C4-2B (cell line): ENCODE results near the gene KRTAP4-8.
"Not testable (repeated sequence)": the region's sequence is repeated elsewhere in the genome, so short reads cannot be mapped to it uniquely, and the experiment has no call there.

Source experiments
- H3K27ac ChIP-seq: fragments of 450-650 bp; 2 replicates; pipeline ENCODE4 v1.5.1; 2017
- ZFX ChIP-seq: fragments of 450-650 bp; IDR thresholded peaks from 2 replicates; pipeline ENCODE4 v1.6.1; 2017
- TF ChIP-seq, protein P1 (sequence below): fragments of 450-650 bp; conservative IDR thresholded peaks from 2 replicates; pipeline ENCODE4 v1.5.1; 2017; ENCODE audit warnings: mild to moderate bottlenecking

Gene KRTAP4-8

DNA sequence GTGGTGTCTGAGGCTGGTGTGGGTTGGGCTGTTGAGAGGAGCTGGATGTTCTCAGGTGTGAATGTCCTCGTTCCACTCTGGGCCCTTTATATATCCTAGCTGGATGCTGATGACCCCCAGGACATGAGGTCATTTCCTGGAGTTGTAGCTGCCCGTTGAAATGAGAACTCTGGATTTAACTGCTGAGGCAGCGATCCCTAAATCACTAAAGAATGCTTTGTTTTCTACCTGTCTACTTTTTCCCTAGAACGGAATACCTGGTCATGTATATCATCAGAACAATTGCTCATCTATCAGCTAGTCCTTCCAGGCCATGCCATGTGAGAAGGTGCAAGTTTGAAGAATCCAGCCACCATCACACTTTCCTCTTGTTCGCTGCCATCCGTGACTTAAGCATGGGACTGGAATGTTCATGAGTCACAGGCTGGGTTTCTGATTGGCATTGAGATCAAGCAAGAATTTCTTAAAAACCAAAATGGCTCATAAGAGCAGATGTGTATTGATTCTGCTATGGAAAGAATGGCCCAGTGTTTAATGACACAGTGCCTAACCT, 37.8 kb downstream of the KRTAP4-8 start, which contains the start of gene KRTAP2-3:
Gene KRTAP2-3 (minus strand): TSS at position 63 of the 553 bp plus-strand sequence. CDS start 64 bp downstream, outside the sequence.
- no peak within 1 kb of the TSS for H3K27ac ChIP-seq
- no peak for TF ChIP-seq ZFX
- TF ChIP-seq, protein P1, sequence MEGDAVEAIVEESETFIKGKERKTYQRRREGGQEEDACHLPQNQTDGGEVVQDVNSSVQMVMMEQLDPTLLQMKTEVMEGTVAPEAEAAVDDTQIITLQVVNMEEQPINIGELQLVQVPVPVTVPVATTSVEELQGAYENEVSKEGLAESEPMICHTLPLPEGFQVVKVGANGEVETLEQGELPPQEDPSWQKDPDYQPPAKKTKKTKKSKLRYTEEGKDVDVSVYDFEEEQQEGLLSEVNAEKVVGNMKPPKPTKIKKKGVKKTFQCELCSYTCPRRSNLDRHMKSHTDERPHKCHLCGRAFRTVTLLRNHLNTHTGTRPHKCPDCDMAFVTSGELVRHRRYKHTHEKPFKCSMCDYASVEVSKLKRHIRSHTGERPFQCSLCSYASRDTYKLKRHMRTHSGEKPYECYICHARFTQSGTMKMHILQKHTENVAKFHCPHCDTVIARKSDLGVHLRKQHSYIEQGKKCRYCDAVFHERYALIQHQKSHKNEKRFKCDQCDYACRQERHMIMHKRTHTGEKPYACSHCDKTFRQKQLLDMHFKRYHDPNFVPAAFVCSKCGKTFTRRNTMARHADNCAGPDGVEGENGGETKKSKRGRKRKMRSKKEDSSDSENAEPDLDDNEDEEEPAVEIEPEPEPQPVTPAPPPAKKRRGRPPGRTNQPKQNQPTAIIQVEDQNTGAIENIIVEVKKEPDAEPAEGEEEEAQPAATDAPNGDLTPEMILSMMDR, result no peak

DNA sequence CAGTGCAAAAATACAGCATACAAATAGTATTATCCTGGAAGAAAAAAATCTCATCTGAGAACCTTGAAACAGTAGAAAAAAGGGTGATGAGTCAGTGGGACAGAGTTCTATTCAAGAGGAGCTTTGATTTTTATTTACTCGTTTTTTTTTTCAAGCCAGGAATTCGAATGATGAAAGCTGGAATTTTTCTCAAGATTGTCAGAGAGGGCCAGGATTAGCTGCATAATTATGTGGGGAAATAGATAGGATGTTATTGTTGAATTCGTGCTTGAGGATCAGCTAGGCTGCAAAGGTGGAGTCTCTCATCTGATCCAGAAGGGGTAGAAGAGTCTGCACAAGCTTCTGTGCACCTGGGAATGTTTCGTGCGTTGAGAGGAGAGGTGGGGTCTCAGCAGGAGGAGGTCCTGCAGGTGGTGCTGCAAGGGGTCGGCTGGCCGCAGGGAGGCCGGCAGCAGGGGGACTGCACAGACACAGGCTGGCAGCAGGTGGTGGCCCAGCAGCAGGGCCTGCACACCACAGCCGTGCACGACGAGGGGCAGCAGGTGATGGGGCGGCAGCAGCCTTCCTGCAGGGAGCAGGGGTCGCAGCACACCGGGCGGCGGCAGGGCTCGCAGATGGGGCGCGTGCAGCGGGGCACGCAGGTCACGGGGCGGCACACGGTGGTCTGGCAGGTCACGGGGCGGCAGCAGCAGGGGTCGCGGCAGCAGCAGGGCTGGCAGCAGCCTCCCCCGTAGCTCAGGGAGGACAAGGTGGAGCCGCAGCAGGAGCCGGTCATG, 38.5 kb downstream of the KRTAP4-8 start:
- H3K27ac ChIP-seq, result not testable (repeated sequence)

DNA sequence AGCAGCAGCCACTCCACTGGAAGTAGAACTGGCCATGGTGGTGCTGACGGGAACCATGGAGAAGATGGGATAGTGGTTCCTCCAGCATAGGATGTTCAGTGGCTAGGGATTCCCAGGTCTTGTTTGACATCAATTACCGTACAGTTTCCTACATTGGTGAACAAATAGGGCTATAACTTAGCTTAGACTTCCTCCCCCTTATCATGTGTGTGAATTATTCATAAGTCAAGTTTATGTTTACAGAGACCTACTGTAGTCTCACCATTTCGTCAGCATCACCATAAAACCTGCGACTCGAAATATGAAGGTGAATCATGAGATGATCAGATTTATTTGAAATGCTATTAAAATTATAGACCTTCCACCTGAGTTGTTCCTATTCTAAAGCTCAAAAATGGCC, 39.2 kb downstream of the KRTAP4-8 start:
- TF ChIP-seq, protein P1, result no peak
- TF ChIP-seq ZFX, result no peak
- no peak overlapping the region for H3K27ac ChIP-seq

DNA sequence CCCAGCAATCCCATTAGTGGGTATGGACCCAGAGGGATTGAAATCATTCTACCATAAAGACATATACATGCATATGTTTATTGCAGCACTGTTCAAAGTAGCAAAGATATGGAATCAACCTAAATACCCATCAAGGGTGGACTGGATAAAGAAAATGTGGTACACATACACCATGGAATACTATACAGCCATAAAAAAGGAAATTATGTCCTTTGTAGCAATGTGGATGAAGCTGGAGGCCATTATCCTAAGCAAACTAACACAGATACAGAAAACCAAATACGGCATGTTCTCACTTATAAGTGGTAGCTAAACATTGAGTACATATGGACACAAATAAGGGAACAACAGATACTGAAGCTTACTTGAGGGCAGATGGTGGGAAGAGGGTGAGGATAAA, 40.4 kb downstream of the KRTAP4-8 start:
- TF ChIP-seq, protein P1, result no peak
- TF ChIP-seq ZFX, result no peak
- no peak overlapping the region for H3K27ac ChIP-seq

DNA sequence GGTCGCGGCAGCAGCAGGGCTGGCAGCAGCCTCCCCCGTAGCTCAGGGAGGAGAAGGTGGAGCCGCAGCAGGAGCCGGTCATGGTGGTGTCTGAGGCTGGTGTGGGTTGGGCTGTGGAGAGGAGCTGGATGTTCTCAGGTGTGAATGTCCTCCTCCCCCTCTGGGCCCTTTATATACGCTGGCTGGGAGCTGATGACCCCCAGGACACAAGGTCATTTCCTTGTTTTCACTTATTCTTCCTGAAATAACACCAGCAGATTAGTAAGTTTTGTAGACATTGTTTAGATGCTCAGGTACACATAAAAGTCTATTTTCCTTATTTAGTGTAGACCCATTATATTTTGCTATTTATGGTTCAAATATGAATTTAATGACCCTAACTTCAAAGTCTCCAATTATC, 42.8 kb downstream of the KRTAP4-8 start, which contains the start of gene KRTAP2-2:
Gene KRTAP2-2 (minus strand): TSS at position 101 of the 400 bp plus-strand sequence. CDS start 19 bp downstream, at position 82.
- not testable (repeated sequence) for H3K27ac ChIP-seq

DNA sequence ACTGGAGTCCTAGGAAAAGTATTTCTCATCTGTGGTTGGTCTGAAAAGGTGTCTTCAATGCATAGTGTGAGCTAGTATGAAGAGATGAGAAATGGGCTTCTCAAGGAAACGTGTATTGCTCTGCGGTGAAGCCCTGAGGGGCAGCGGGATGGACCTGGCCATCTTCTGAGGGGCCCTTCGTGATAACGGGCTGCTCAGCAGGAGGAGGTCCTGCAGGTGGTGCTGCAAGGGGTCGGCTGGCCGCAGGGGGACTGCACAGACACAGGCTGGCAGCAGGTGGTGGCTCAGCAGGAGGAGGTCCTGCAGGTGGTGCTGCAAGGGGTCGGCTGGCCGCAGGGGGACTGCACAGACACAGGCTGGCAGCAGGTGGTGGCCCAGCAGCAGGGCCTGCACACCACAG, 43.4 kb downstream of the KRTAP4-8 start:
- H3K27ac ChIP-seq, result not testable (repeated sequence)

DNA sequence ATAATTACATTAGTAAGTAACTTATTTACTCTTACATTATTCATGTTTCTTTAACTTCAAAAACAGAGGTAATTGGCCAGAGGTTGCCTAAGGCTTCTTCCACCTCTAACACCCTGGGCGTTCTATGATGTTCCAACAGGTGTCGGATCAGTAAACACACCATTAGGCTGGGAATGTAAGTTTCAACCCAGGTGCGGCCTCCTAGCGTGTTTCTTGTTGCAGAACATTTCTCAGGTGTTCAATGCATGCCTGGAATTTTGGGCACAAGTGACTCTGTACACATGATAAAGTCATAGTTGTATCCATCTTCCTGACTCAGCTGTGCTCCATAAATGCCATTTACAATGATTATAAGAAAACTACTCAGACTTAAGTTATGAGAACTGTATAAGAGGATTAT, 43.9 kb downstream of the KRTAP4-8 start:
- no peak overlapping the region for H3K27ac ChIP-seq

DNA sequence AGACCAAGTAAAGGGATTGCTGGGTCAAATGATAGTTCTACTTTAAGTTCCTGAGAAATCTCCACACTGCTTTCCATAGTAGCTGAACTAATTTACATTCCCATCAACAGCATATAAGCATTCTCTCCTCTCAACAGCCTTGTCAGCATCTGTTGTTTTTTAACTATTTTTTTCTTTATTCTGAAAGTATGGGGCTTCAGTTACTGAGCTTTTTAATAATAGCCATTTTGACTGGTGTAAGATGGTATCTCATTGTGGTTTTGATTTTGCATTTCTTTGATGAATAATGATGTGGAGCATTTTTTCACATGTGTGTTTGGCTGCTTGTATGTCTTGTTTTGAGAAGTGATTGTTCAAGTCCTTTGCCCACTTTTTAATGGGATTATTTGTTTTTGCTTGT, 45.4 kb downstream of the KRTAP4-8 start:
- no peak overlapping the region for H3K27ac ChIP-seq
- no peak for TF ChIP-seq ZFX
- TF ChIP-seq, protein P1, result no peak

More for the DNA sequence above, 43.9 kb downstream of the KRTAP4-8 start:
- no peak for TF ChIP-seq ZFX
- TF ChIP-seq, protein P1, result no peak

DNA sequence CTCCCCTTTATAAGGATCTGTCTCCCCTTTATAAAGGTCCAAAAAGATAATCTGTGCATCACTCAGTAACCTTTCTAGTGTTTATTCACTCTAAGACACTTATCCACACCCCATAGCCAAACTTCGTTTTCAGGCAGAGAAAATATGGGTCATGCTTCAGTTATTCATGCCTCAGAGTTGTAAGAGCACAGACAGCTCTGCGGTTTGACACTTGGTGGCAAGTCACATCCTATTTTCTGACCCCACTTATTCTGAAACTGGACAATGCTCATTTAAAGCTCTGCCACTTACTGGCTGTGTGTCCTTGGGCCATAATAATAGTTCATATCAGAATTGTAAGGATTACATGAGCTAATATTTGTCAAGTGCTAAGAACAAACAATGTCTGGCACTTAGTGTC, 48.8 kb downstream of the KRTAP4-8 start:
- no peak overlapping the region for H3K27ac ChIP-seq
- TF ChIP-seq, protein P1, result no peak
- TF ChIP-seq ZFX, result no peak
